ENCODE data around the gene CD7.

Gene CD7

GRCh38 chr17:82320956-82321927, 3.8 kb upstream of the CD7 start:
- Histone ChIP-seq H3K4me3 (no peak overlapping the region), H3K27ac (no peak overlapping the region), H3K9me3 (ENCODE audit: low read depth, low read length) (no peaks in the 10 kb centered on the region), H3K36me3 (ENCODE audit: insufficient read depth, low read length) (no peaks in the 10 kb centered on the region), H3K9ac (ENCODE audit: insufficient read length) (no peak overlapping the region)
- TF ChIP-seq POLR2AphosphoS5 (IDR thresholded peaks at IDR 0.05; ENCODE audit: borderline replicate concordance, low read depth, low read length) (no peak), FOXP2 (optimal IDR thresholded peaks at IDR 0.05; ENCODE audit: control extremely low read depth, extremely low read length, insufficient read depth) (no peak), EZH2 (IDR thresholded peaks at IDR 0.05) (no peak)
- DNase-seq (ENCODE audit: low read depth, low spot score), result no peak

DNA sequence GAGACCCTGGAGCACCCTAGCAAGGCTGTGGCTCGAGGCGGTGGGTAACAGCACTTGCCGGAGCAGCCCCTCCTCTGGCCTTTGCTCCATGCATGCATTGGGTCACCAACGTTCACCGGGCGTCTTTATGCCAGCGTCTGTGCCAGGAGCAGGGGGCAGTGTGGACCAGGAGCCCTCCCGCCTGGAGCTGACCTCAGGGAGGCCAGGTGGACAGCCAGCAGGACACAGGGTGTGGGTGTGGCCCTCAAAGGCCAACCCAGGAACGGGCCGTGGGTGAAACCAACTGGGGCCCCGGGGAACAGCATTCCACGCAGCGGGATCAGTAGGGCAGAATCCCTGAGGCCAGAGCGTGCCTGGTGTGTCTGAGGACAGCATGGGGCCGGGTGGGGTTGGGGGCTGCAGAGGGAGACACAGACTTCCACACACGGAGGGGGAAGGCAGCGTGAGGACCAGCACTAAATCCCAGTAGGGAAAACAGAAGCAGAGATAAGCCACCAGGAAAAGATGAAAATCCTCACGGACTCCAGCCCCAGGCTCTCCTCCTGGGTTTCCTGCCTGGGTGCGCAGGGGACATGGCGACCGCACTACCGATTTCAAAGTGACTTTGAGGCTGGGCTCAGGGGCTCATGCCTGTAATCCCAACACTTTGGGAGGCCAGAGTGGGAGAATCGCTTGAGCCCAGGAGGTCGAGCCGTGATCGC, 2.9 kb upstream of the CD7 start:
- no peak for DNase-seq (ENCODE audit: low read depth, low spot score)
- Histone ChIP-seq H3K9ac (ENCODE audit: insufficient read length) (no peak overlapping the region), H3K9me3 (ENCODE audit: low read depth, low read length) (no peaks in the 10 kb centered on the region), H3K4me3 (no peak overlapping the region), H3K27ac (no peak overlapping the region), H3K36me3 (ENCODE audit: insufficient read depth, low read length) (no peaks in the 10 kb centered on the region)
- no peak for TF ChIP-seq EZH2 (IDR thresholded peaks at IDR 0.05)
- no peak for TF ChIP-seq POLR2AphosphoS5 (IDR thresholded peaks at IDR 0.05; ENCODE audit: borderline replicate concordance, low read depth, low read length)
- no peak for TF ChIP-seq FOXP2 (optimal IDR thresholded peaks at IDR 0.05; ENCODE audit: control extremely low read depth, extremely low read length, insufficient read depth)

GRCh38 chr17:82319619-82320062, 2.2 kb upstream of the CD7 start:
- no peak for TF ChIP-seq FOXP2 (optimal IDR thresholded peaks at IDR 0.05; ENCODE audit: control extremely low read depth, extremely low read length, insufficient read depth)
- TF ChIP-seq EZH2 (IDR thresholded peaks at IDR 0.05), result no peak
- no peak for TF ChIP-seq POLR2AphosphoS5 (IDR thresholded peaks at IDR 0.05; ENCODE audit: borderline replicate concordance, low read depth, low read length)
- Histone ChIP-seq H3K4me3 (no peak overlapping the region), H3K9ac (ENCODE audit: insufficient read length) (no peak overlapping the region), H3K27ac (no peak overlapping the region), H3K9me3 (ENCODE audit: low read depth, low read length) (no peaks in the 10 kb centered on the region), H3K36me3 (ENCODE audit: insufficient read depth, low read length) (no peaks in the 10 kb centered on the region)
- no peak for DNase-seq (ENCODE audit: low read depth, low spot score)

GRCh38 chr17:82318772-82319606, 1.6 kb upstream of the CD7 start:
- H3K4me3 ChIP-seq, result no peak overlapping the region
- no peaks in the 10 kb centered on the region for H3K36me3 ChIP-seq (ENCODE audit: insufficient read depth, low read length)
- no peaks in the 10 kb centered on the region for H3K9me3 ChIP-seq (ENCODE audit: low read depth, low read length)
- no peak overlapping the region for H3K27ac ChIP-seq
- no peak for DNase-seq (ENCODE audit: low read depth, low spot score)
- H3K9ac ChIP-seq (ENCODE audit: insufficient read length), result no peak overlapping the region
- TF ChIP-seq FOXP2 (optimal IDR thresholded peaks at IDR 0.05; ENCODE audit: control extremely low read depth, extremely low read length, insufficient read depth) (no peak), EZH2 (IDR thresholded peaks at IDR 0.05) (no peak), POLR2AphosphoS5 (IDR thresholded peaks at IDR 0.05; ENCODE audit: borderline replicate concordance, low read depth, low read length) (no peak)

GRCh38 chr17:82318169-82318498, 726 bp upstream of the CD7 start:
- no peaks in the 10 kb centered on the region for H3K36me3 ChIP-seq (ENCODE audit: insufficient read depth, low read length)
- no peak for DNase-seq (ENCODE audit: low read depth, low spot score)
- H3K9me3 ChIP-seq (ENCODE audit: low read depth, low read length), result no peaks in the 10 kb centered on the region
- H3K27ac ChIP-seq, result no peak overlapping the region
- no peak overlapping the region for H3K9ac ChIP-seq (ENCODE audit: insufficient read length)
- TF ChIP-seq FOXP2 (optimal IDR thresholded peaks at IDR 0.05; ENCODE audit: control extremely low read depth, extremely low read length, insufficient read depth) (no peak), POLR2AphosphoS5 (IDR thresholded peaks at IDR 0.05; ENCODE audit: borderline replicate concordance, low read depth, low read length) (no peak), EZH2 (IDR thresholded peaks at IDR 0.05) (no peak)
- H3K4me3 ChIP-seq, result no peak overlapping the region

DNA sequence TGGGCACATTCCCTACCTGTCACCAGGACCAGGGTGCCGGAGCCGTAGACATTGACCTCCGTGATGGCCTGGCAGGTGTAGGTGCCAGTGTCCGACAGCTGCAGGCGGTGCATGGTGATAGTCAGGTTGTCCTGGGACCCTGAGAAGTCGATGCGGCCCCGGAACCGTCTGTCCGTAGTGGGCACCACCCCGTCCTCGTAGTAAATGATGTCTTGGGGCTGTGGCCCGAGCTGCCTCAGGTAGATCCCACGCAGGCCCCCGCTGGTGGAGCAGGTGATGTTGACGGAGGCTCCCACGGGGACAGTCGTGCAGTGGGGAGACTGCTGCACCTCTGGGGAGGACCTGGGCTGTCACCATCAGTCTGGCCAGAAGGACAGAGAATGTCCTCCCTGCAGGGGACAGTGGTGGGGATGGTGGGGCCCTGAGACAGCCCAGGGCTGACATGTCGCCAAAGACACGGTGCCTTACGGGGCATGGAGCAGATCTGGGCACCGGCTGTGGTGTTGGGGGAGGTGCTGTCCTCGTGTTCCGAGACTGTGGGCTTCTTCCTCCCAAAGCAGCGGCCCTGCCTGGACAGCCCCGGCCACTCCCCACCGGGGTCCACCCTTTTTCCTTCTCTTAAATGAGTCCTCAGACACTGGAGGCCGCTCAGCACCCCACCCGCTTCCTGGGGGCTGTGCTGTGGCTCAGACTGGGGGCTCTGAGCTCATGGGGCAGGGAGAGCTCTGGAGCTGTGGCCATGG, 586 bp downstream of the CD7 start:
- H3K4me3 ChIP-seq, result no peak overlapping the region
- DNase-seq (ENCODE audit: low read depth, low spot score), result no peak
- TF ChIP-seq EZH2 (IDR thresholded peaks at IDR 0.05) (no peak), POLR2AphosphoS5 (IDR thresholded peaks at IDR 0.05; ENCODE audit: borderline replicate concordance, low read depth, low read length) (no peak), FOXP2 (optimal IDR thresholded peaks at IDR 0.05; ENCODE audit: control extremely low read depth, extremely low read length, insufficient read depth) (no peak)
- no peak overlapping the region for H3K9ac ChIP-seq (ENCODE audit: insufficient read length)
- no peaks in the 10 kb centered on the region for H3K36me3 ChIP-seq (ENCODE audit: insufficient read depth, low read length)
- no peak overlapping the region for H3K27ac ChIP-seq
- H3K9me3 ChIP-seq (ENCODE audit: low read depth, low read length), result no peaks in the 10 kb centered on the region

DNA sequence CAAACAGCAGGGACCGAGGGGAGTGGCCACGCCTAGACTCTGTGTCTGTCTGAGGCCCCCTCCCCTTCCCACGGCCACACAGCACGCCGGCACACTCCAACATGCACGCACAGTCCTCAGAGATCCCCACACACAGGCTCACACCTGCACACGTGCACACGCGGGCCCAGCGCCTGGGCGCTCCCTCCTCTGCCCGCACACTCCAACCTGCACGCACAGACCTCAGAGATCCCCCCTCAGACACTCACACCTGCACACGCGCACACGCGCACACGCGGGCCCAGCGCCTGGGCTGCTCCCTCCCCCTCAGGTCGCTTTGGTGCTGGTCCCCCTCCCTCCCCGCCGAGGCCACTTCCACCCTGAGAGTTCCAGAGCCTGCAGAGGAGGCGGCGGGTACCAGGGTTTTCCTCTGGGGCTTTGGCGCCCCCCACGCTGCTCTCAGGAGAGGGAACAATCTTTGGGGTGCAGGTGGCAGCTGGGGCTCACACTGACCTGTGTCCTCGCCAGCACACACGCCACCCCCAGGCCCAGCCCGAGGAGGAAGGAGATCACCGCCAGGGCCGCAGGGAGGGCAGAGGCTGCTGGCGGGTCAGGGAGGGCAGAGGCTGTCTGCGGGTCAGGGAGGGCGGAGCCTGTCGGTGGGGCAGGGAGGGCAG, 1.6 kb downstream of the CD7 start:
- Histone ChIP-seq H3K9ac (ENCODE audit: insufficient read length) (no peak overlapping the region), H3K9me3 (ENCODE audit: low read depth, low read length) (no peaks in the 10 kb centered on the region), H3K36me3 (ENCODE audit: insufficient read depth, low read length) (no peaks in the 10 kb centered on the region), H3K4me3 (no peak overlapping the region), H3K27ac (no peak overlapping the region)
- TF ChIP-seq POLR2AphosphoS5 (IDR thresholded peaks at IDR 0.05; ENCODE audit: borderline replicate concordance, low read depth, low read length) (no peak), EZH2 (IDR thresholded peaks at IDR 0.05) (no peak), FOXP2 (optimal IDR thresholded peaks at IDR 0.05; ENCODE audit: control extremely low read depth, extremely low read length, insufficient read depth) (no peak)
- DNase-seq (ENCODE audit: low read depth, low spot score), result no peak

Data from SK-N-MC (cell line).